ENCODE measurements around the gene KLK7. TPM values are rescaled to one million over a fixed set of nuclear protein-coding genes. Genes with fewer than 3 reads are reported as not detected.

Gene KLK7
- total RNA-seq, 6 donors from 2014 or later, result 0.30 to 1.1 TPM; not detected in 4

- peak within 1 kb of the TSS; percentile 13 to 48 (median 34) for H3K4me3 ChIP-seq
- 0 to 5% methylated on average over 3 to 10 of the region's 14 CpGs for WGBS, 2 donors
- TF ChIP-seq POLR2A (IDR thresholded peaks at IDR 0.05) (no peak), CTCF (IDR thresholded peaks at IDR 0.05) (no peak), EP300 (IDR thresholded peaks at IDR 0.05) (no peak), POLR2AphosphoS5 (IDR thresholded peaks at IDR 0.05) (no peak)
- peak within 1 kb of the TSS; percentile 37 to 74 (median 53) for H3K27ac ChIP-seq
- no peaks in the 10 kb centered on the region for H3K36me3 ChIP-seq
- H3K4me1 ChIP-seq, result peaks cover 8 to 39% (median 20%) of the 10 kb centered on the region in 4 donors
- ATAC-seq (ENCODE audit: low FRiP score in 2 of 2), result no peak
- peaks cover 0 to 27% (median 12%) of the 10 kb centered on the region in 4 donors for H3K27me3 ChIP-seq
- no peaks in the 10 kb centered on the region for H3K9me3 ChIP-seq
- peak in 1 of 2 donors; percentile 32 for DNase-seq
Observed at GRCh38 chr19:51019544-51019925, 35.8 kb upstream of the KLK7 start, which contains the start of gene KLK10. Gene KLK10, minus strand, starts transcription at chr19:51019709. Its CDS starts 579 bp downstream, at chr19:51019130.

GRCh38 chr19:51018745-51019543, 35.2 kb upstream of the KLK7 start:
- peak; percentile 26 to 81 for DNase-seq

GRCh38 chr19:51016798-51017683, 33.3 kb upstream of the KLK7 start:
- peak overlapping the region in 3 of 4 donors; percentile 15 to 36 (median 32) for H3K4me3 ChIP-seq
- peak; percentile 26 to 84 for DNase-seq

More at GRCh38 chr19:51018745-51019543, 35.2 kb upstream of the KLK7 start:
- no peak for TF ChIP-seq CTCF (IDR thresholded peaks at IDR 0.05)
- TF ChIP-seq POLR2A (IDR thresholded peaks at IDR 0.05), result peak in 1 of 4 donors; percentile 24
- no peak for TF ChIP-seq EP300 (IDR thresholded peaks at IDR 0.05)
- no peak for TF ChIP-seq POLR2AphosphoS5 (IDR thresholded peaks at IDR 0.05)
- H3K4me3 ChIP-seq, result peak overlapping the region; percentile 13 to 48 (median 34)
- H3K4me1 ChIP-seq, result peaks cover 8 to 39% (median 20%) of the 10 kb centered on the region in 4 donors
- WGBS, 2 donors, result 1 to 5% methylated on average over 14 to 35 of the region's 68 CpGs
- ATAC-seq (ENCODE audit: low FRiP score in 2 of 2), result peak; percentile 18 to 66
- no peaks in the 10 kb centered on the region for H3K36me3 ChIP-seq
- peaks cover 0 to 27% (median 12%) of the 10 kb centered on the region in 4 donors for H3K27me3 ChIP-seq
- H3K9me3 ChIP-seq, result no peaks in the 10 kb centered on the region
- peak overlapping the region; percentile 37 to 74 (median 53) for H3K27ac ChIP-seq

More at GRCh38 chr19:51016798-51017683, 33.3 kb upstream of the KLK7 start:
- Histone ChIP-seq H3K4me1 (peaks cover 8 to 39% (median 20%) of the 10 kb centered on the region in 4 donors), H3K27ac (no peak overlapping the region), H3K27me3 (peaks cover 0 to 27% (median 12%) of the 10 kb centered on the region in 4 donors), H3K9me3 (no peaks in the 10 kb centered on the region), H3K36me3 (no peaks in the 10 kb centered on the region)
- peak in 1 of 2 donors; percentile 69 for ATAC-seq (ENCODE audit: low FRiP score in 2 of 2)
- TF ChIP-seq CTCF (IDR thresholded peaks at IDR 0.05) (peak; percentile 32 to 81 (median 66)), POLR2AphosphoS5 (IDR thresholded peaks at IDR 0.05) (no peak)
- 3% methylated on average over 44 to 64 of the region's 68 CpGs for whole genome bisulfite sequencing, 2 donors
